ENCODE results near the gene MAU2. TPM values are rescaled to one million over a fixed set of nuclear protein-coding genes. Genes with fewer than 3 reads are reported as not detected.
"Not testable (repeated sequence)": the region's sequence is repeated elsewhere in the genome, so short reads cannot be mapped to it uniquely, and the experiment has no call there.

MAU2 gene
- total and polyA plus RNA-seq, 5 donors from 2014 or later, result 16.5 to 146 (median 20.3) TPM

- H3K4me1 Mint-ChIP-seq, result peaks cover 9 to 79% (median 54%) of the 10 kb centered on the region in 4 donors
- H3K4me3 Mint-ChIP-seq, result peak overlapping the region; percentile 92 to 99 (median 96)
- peaks cover 8% of the 10 kb centered on the region for H3K36me3 Mint-ChIP-seq
- DNase-seq, result peak in 1 of 3 donors; percentile 27
- no peaks in the 10 kb centered on the region for H3K9me3 Mint-ChIP-seq
- Histone ChIP-seq H3K4me3 (ENCODE audit: low read depth, low read length) (peak overlapping the region; percentile 53), H3K27ac (ENCODE audit: insufficient read depth, low read length, poor library complexity, severe bottlenecking) (peak overlapping the region; percentile 50), H3K9me3 (ENCODE audit: control insufficient read depth in 2 of 2, low read length in 2 of 2) (no peaks in the 10 kb centered on the region), H3K27me3 (ENCODE audit: control insufficient read depth, insufficient read depth, low read length) (no peaks in the 10 kb centered on the region), H3K36me3 (ENCODE audit: control insufficient read depth, insufficient read depth, low read length) (peaks cover 2% of the 10 kb centered on the region), H3K4me1 (ENCODE audit: control insufficient read depth, insufficient read depth, low read length, poor library complexity, severe bottlenecking) (peaks cover 75% of the 10 kb centered on the region)
- no peaks in the 10 kb centered on the region for H3K27me3 Mint-ChIP-seq
- peak overlapping the region; percentile 66 to 97 (median 85) for H3K27ac Mint-ChIP-seq
- no peak for ATAC-seq (ENCODE audit: low read depth in 2 of 2)
Observed at GRCh38 chr19:19388568-19389555, 68.2 kb downstream of the MAU2 start.

GRCh38 chr19:19389683-19390082, 69.1 kb downstream of the MAU2 start:
- not testable (repeated sequence) for H3K27me3 ChIP-seq (ENCODE audit: control insufficient read depth, insufficient read depth, low read length); H3K27me3 Mint-ChIP-seq; H3K4me3 ChIP-seq (ENCODE audit: low read depth, low read length); H3K9me3 ChIP-seq (ENCODE audit: control insufficient read depth in 2 of 2, low read length in 2 of 2); DNase-seq; H3K9me3 Mint-ChIP-seq; H3K27ac ChIP-seq (ENCODE audit: insufficient read depth, low read length, poor library complexity, severe bottlenecking); ATAC-seq (ENCODE audit: low read depth in 2 of 2); H3K36me3 Mint-ChIP-seq; H3K36me3 ChIP-seq (ENCODE audit: control insufficient read depth, insufficient read depth, low read length)
- H3K27ac Mint-ChIP-seq, result peak overlapping the region in 1 of 3 donors; percentile 74
- H3K4me1 Mint-ChIP-seq, result peaks cover 9 to 80% (median 60%) of the 10 kb centered on the region in 4 donors
- H3K4me3 Mint-ChIP-seq, result peak overlapping the region in 2 of 4 donors; percentile 95 to 96
- H3K4me1 ChIP-seq (ENCODE audit: control insufficient read depth, insufficient read depth, low read length, poor library complexity, severe bottlenecking), result peaks cover 80% of the 10 kb centered on the region

DNA sequence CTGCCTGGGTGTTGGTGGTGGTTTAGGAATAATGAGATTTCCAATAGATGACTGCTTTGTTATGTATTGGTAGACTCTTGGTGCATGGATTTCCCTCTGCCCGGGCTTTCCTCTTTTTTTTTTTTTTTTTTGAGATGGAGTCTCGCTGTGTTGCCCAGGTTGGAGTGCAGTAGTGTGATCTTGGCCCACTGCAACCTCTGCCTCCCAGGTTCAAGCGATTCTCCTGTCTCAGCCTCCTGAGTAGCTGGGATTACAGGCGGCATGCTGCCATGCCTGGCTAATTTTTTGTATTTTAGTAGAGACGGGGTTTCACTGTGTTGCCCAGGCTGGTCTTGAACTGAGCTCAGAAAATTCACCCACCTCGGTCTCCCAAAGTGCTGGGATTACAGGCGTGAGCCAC, 73.7 kb downstream of the MAU2 start:
- not testable (repeated sequence) for H3K27me3 ChIP-seq (ENCODE audit: control insufficient read depth, insufficient read depth, low read length); H3K27ac ChIP-seq (ENCODE audit: insufficient read depth, low read length, poor library complexity, severe bottlenecking); H3K9me3 ChIP-seq (ENCODE audit: control insufficient read depth in 2 of 2, low read length in 2 of 2); H3K36me3 Mint-ChIP-seq; DNase-seq; H3K36me3 ChIP-seq (ENCODE audit: control insufficient read depth, insufficient read depth, low read length); H3K4me3 ChIP-seq (ENCODE audit: low read depth, low read length); H3K9me3 Mint-ChIP-seq; H3K27me3 Mint-ChIP-seq; ATAC-seq (ENCODE audit: low read depth in 2 of 2)
- peak overlapping the region; percentile 88 to 95 (median 89) for H3K27ac Mint-ChIP-seq
- peaks cover 46% of the 10 kb centered on the region for H3K4me1 ChIP-seq (ENCODE audit: control insufficient read depth, insufficient read depth, low read length, poor library complexity, severe bottlenecking)
- H3K4me1 Mint-ChIP-seq, result peaks cover under 1 to 77% (median 49%) of the 10 kb centered on the region in 4 donors
- peak overlapping the region; percentile 2 to 86 (median 53) for H3K4me3 Mint-ChIP-seq

DNA sequence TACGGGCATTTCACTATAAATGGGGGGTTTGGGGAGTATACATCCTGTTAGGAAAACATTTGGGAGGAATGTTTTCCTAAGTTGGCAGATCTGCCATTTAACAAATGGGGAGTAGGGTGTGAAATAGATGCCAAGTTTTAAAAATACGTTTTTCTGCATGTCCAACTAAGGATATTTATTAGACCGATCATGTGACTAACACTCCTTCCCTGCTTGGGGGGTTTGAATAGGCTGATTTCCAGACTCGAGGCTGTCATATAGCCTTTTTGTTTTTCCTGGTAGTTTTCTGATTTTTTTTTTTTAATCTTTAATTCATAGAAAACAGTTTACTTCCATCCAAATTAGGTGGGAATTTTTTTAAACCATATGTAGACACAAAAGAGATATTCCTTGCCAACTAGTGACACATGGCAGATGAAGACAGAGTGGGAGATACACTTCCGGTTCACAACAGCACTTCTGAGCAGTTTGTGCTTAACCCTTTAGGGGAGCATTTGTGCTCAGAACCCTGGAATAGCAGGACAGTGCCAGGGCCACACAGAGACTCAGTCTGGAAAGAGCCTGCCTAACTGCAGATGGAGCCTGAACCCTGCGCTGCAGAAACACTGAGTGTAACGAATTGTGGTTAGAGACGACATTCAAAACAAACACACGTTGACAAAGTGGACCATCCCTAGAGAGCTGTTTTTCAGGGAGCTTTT, 79.3 kb downstream of the MAU2 start:
- Histone ChIP-seq H3K27me3 (ENCODE audit: control insufficient read depth, insufficient read depth, low read length) (no peaks in the 10 kb centered on the region), H3K4me3 (ENCODE audit: low read depth, low read length) (no peak overlapping the region), H3K4me1 (ENCODE audit: control insufficient read depth, insufficient read depth, low read length, poor library complexity, severe bottlenecking) (peaks cover 5% of the 10 kb centered on the region), H3K9me3 (ENCODE audit: control insufficient read depth in 2 of 2, low read length in 2 of 2) (no peaks in the 10 kb centered on the region), H3K27ac (ENCODE audit: insufficient read depth, low read length, poor library complexity, severe bottlenecking) (no peak overlapping the region), H3K36me3 (ENCODE audit: control insufficient read depth, insufficient read depth, low read length) (no peaks in the 10 kb centered on the region)
- no peak for DNase-seq
- Mint-ChIP-seq H3K36me3 (no peaks in the 10 kb centered on the region), H3K4me3 (peak overlapping the region in 2 of 4 donors; percentile 12 to 69), H3K27me3 (no peaks in the 10 kb centered on the region), H3K4me1 (peaks cover 11 to 60% (median 41%) of the 10 kb centered on the region in 4 donors), H3K27ac (peak overlapping the region; percentile 53 to 74 (median 62)), H3K9me3 (no peaks in the 10 kb centered on the region)
- ATAC-seq (ENCODE audit: low read depth in 2 of 2), result no peak

DNA sequence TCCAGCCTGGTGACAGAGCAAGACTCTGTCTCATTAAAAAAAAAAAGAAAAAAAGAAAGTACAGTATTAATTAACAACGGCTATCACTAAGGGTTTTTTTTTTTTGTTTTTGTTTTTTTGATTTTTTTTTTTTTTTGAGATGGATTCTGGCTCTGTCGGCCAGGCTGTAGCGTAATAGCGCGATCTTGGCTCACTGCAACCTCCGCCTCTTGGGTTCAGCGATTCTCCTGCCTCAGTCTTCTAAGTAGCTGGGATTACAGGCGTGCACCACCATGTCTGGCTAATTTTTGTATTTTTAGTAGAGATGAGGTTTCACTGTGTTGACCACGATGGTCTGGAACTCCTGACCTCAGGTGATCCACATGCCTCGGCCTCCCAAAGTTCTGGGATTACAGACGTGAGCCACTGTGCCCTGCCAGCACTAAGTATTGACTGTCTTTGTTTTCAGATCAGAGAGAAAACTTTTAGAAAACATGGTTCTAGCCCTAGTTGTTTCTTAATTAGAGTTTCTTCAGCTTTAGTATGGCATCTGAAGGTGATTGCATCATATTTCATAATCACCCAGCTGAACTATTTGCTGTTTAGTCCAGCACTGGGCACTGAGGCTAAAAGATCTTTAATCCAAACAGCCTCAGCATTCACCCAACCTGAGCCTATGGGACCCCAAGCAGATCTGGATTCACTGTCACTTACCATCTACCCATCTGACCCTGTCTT, 82.2 kb downstream of the MAU2 start:
- Histone ChIP-seq H3K36me3 (ENCODE audit: control insufficient read depth, insufficient read depth, low read length) (no peaks in the 10 kb centered on the region), H3K27me3 (ENCODE audit: control insufficient read depth, insufficient read depth, low read length) (no peaks in the 10 kb centered on the region), H3K4me1 (ENCODE audit: control insufficient read depth, insufficient read depth, low read length, poor library complexity, severe bottlenecking) (peaks cover 20% of the 10 kb centered on the region), H3K4me3 (ENCODE audit: low read depth, low read length) (no peak overlapping the region), H3K9me3 (ENCODE audit: control insufficient read depth in 2 of 2, low read length in 2 of 2) (no peaks in the 10 kb centered on the region), H3K27ac (ENCODE audit: insufficient read depth, low read length, poor library complexity, severe bottlenecking) (no peak overlapping the region)
- no peaks in the 10 kb centered on the region for H3K27me3 Mint-ChIP-seq
- no peaks in the 10 kb centered on the region for H3K36me3 Mint-ChIP-seq
- no peak for ATAC-seq (ENCODE audit: low read depth in 2 of 2)
- no peaks in the 10 kb centered on the region for H3K9me3 Mint-ChIP-seq
- DNase-seq, result no peak
- H3K27ac Mint-ChIP-seq, result no peak overlapping the region
- H3K4me3 Mint-ChIP-seq, result peak overlapping the region in 3 of 4 donors; percentile 42 to 84 (median 78)
- H3K4me1 Mint-ChIP-seq, result peaks cover 16 to 58% (median 42%) of the 10 kb centered on the region in 4 donors

- H3K36me3 Mint-ChIP-seq, result no peaks in the 10 kb centered on the region
- peak overlapping the region in 3 of 4 donors; percentile 42 to 90 (median 84) for H3K4me3 Mint-ChIP-seq
Observed at GRCh38 chr19:19403373-19403901, 82.8 kb downstream of the MAU2 start.

More at GRCh38 chr19:19403373-19403901, 82.8 kb downstream of the MAU2 start:
- no peaks in the 10 kb centered on the region for H3K27me3 ChIP-seq (ENCODE audit: control insufficient read depth, insufficient read depth, low read length)
- H3K9me3 ChIP-seq (ENCODE audit: control insufficient read depth in 2 of 2, low read length in 2 of 2), result no peaks in the 10 kb centered on the region
- no peak for ATAC-seq (ENCODE audit: low read depth in 2 of 2)
- H3K4me3 ChIP-seq (ENCODE audit: low read depth, low read length), result no peak overlapping the region
- Mint-ChIP-seq H3K9me3 (no peaks in the 10 kb centered on the region), H3K4me1 (peaks cover 16 to 64% (median 48%) of the 10 kb centered on the region in 4 donors), H3K27ac (peak overlapping the region in 1 of 3 donors; percentile 68), H3K27me3 (no peaks in the 10 kb centered on the region)
- H3K36me3 ChIP-seq (ENCODE audit: control insufficient read depth, insufficient read depth, low read length), result no peaks in the 10 kb centered on the region
- H3K4me1 ChIP-seq (ENCODE audit: control insufficient read depth, insufficient read depth, low read length, poor library complexity, severe bottlenecking), result peaks cover 26% of the 10 kb centered on the region
- no peak overlapping the region for H3K27ac ChIP-seq (ENCODE audit: insufficient read depth, low read length, poor library complexity, severe bottlenecking)
- no peak for DNase-seq

Measured in CD4-positive, CD25-positive, alpha-beta regulatory T cell (primary cell).